AG04449 (cell line): ENCODE data around the gene GSTO1.

Source experiments
- CTCF ChIA-PET: fragments of 350-600 bp; formaldehyde crosslinking; extraction: SDS; loops from one replicate; lab custom pipeline; 2021; ENCODE audit warnings: antibody characterized with exemption; lab: Yijun Ruan, JAX
- POLR2A ChIA-PET: fragments of 400-600, 350-600 bp; formaldehyde crosslinking; extraction: SDS; loops from one replicate; lab custom pipeline; 2020; ENCODE audit warnings: antibody characterized with exemption, inconsistent platforms; lab: Yijun Ruan, JAX
- DNase-seq: peaks from one replicate; pipeline ENCODE4 v3.0.0-alpha.2; 2010; ENCODE audit warnings: low read depth, low spot score
- H3K4me3 ChIP-seq: 2 replicates; pipeline ENCODE4 v1.5.1; 2011; ENCODE audit warnings: low read depth, mild to moderate bottlenecking, control low read depth, low read length
- CTCF ChIP-seq: IDR thresholded peaks from one replicate; pipeline ENCODE4 v1.5.1; 2011; ENCODE audit warnings: mild to moderate bottlenecking, moderate library complexity, low read length, control low read depth, inconsistent platforms; ENCODE audit not compliant: insufficient read depth; ENCODE audit errors: missing control alignments

Gene GSTO1

GRCh38 chr10:104296687-104297436, 42.2 kb downstream of the GSTO1 start:
- H3K4me3 ChIP-seq, result no peak overlapping the region
- CTCF ChIA-PET, result interaction anchor here (0.7 to 15.9 kb wide), 5 partner anchors 12 to 53 kb away, joined by 4 to 659 read pairs (median 234); partner anchors contain the start of gene CFAP58
- no peak for TF ChIP-seq CTCF
- DNase-seq, result no peak
- POLR2A ChIA-PET, result no interaction called here

- peak; percentile 79 for TF ChIP-seq CTCF
Measured at GRCh38 chr10:104297697-104298660, 43.3 kb downstream of the GSTO1 start.

DNA sequence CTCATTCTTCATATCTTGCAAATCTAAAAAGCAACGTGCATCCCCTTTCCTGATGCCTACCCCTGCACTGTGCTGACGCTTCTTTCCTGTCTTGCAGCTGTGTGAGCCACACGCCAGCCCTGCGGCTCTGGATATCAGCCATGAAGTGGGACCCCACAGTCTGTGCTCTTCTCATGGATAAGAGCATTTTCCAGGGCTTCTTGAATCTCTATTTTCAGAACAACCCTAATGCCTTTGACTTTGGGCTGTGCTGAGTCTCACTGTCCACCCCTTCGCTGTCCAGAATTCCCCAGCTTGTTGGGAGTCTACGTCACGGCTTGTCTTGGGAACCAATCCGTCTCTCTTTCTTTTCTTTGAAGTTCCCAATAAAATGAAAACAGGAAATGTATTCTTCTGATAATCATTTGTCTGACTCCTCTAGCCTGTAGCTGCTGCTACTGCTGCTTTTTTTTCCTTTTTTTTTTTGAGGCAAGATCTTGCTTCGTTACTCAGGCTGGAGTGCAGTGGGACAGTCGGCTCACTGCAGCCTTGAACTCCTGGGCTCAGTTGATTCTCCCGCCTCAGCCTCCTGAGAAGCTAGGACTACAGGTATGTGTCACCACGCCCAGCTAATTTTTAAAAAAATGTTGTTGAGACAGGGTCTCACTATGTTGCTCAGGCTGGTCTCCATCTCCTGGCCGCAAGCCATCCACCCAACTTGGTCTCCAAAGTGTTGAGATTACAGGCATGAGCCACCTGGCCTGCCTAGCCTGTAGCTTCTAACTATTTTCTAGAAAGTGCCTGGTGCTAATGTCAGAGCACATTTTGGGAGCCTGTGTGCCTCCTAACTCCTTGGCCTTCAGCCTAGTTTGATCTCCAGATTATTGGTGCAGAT, 44.6 kb downstream of the GSTO1 start:
- H3K4me3 ChIP-seq, result peak overlapping the region; percentile 32
- no peak for DNase-seq
- ChIA-PET POLR2A (interaction anchor here (0.8 to 2.9 kb wide), 4 partner anchors 26 to 178 kb away, joined by 3 to 21 read pairs (median 4); partner anchors contain the start of genes ITPRIP and SFR1), CTCF (interaction anchor here (0.7 to 4.0 kb wide), 20 partner anchors 9 to 169 kb away, joined by 3 to 77 read pairs (median 6); partner anchors contain the start of genes CFAP58 and ITPRIP)
- TF ChIP-seq CTCF, result no peak

More at GRCh38 chr10:104297697-104298660, 43.3 kb downstream of the GSTO1 start:
- POLR2A ChIA-PET, result interaction anchor here (2.9 kb wide), 1 partner anchor 31 kb away, joined by 21 read pairs; no protein-coding TSS in a partner anchor
- no peak for DNase-seq
- CTCF ChIA-PET, result interaction anchor here (0.7 to 15.9 kb wide), 18 partner anchors 7 to 53 kb away, joined by 3 to 659 read pairs (median 8); partner anchors contain the start of genes CFAP58 and ITPRIP
- no peak overlapping the region for H3K4me3 ChIP-seq

DNA sequence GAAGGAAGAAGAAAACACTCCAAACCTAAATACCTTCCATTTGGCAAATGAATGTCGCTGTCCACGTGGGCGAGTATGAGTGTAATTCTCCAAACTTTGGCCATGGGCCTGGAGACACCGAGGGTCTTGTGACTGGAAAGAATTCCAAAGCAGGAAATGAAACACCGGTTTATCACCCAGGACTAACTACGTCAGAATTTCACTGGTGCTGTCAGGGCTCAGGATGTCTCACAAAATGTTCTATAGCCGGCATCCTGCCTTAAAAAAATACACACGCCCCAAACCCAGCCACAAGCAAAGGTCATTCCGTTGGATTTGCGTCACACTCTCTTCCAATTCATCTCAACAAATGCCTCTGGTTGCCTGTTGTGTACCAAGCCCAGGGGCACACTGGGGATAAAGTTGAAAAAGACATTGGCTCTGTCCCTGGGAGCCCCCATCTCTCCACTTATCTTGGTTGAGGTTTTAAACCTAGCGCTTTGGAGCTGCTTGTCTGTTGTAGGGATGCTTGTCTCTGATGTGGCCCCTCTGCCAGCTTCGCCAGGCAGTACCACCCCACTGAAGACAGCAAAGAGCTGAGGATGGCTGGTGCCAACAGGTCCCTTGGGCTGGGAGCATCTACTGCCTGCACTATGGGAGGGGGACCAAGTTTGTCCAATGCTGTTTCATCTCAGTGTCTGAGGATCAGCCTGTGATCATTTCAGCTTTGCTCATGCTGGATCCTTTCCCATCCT, 45.5 kb downstream of the GSTO1 start:
- ChIA-PET CTCF (interaction anchor here (0.7 to 4.0 kb wide), 12 partner anchors 8 to 51 kb away, joined by 3 to 77 read pairs (median 8); partner anchors contain the start of genes CFAP58 and ITPRIP), POLR2A (interaction anchor here (0.8 to 2.9 kb wide), 6 partner anchors 10 to 179 kb away, joined by 3 to 21 read pairs (median 4); partner anchors contain the start of genes ITPRIP and SFR1)
- H3K4me3 ChIP-seq, result peak overlapping the region; percentile 43
- peak; percentile 93 for DNase-seq
- no peak for TF ChIP-seq CTCF
